ENCODE data around the gene VTA1. TPM values are rescaled to one million over a fixed set of nuclear protein-coding genes. Genes with fewer than 3 reads are reported as not detected.

The VTA1 gene
- total and polyA plus RNA-seq, 5 donors = 22.0 to 35.2 (median 30.0) TPM

- no peak for ATAC-seq
- 90% methylated on average over 4 of the region's 4 CpGs for WGBS
- DNase-seq = no peak
- H3K4me3 ChIP-seq (ENCODE audit: low read length) = no peak overlapping the region
- H3K27me3 ChIP-seq (ENCODE audit: control insufficient read depth, insufficient read depth) = no peaks in the 10 kb centered on the region
- intact Hi-C loops (cut with DNase I) = no loop called here
- H3K4me1 ChIP-seq (ENCODE audit: control insufficient read depth, insufficient read depth, low read length) = no peaks in the 10 kb centered on the region
- no peaks in the 10 kb centered on the region for H3K9me3 ChIP-seq (ENCODE audit: control insufficient read depth, low read length)
- H3K27ac ChIP-seq (ENCODE audit: low read length) = no peak overlapping the region
Observed at GRCh38 chr6:142240179-142240578, 93.1 kb downstream of the VTA1 start.

DNA sequence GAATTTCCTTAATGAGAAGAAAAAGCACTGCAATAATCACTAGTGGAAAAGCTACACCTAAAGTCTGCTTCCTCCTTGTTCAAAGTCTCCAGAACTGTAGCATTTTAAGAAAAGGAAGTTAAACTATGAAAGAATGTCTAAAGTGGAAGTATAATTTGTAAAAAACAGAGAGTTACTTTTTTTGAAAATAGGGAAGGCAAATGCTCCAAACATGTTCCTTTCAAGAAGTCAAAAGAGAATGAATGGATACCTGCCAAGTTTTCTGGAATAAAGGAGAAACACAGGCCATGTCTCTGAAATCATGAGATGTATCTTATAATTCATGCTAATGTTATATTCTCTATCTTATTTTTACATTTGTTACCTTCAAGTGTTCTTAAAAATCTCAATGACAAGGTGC is 94.0 kb downstream of the VTA1 start:
- no peak for DNase-seq
- ATAC-seq = no peak
- Histone ChIP-seq H3K27ac (ENCODE audit: low read length) (no peak overlapping the region), H3K4me1 (ENCODE audit: control insufficient read depth, insufficient read depth, low read length) (no peaks in the 10 kb centered on the region), H3K4me3 (ENCODE audit: low read length) (no peak overlapping the region), H3K9me3 (ENCODE audit: control insufficient read depth, low read length) (no peaks in the 10 kb centered on the region), H3K27me3 (ENCODE audit: control insufficient read depth, insufficient read depth) (no peaks in the 10 kb centered on the region)
- intact Hi-C loops (cut with DNase I) = no loop called here

DNA sequence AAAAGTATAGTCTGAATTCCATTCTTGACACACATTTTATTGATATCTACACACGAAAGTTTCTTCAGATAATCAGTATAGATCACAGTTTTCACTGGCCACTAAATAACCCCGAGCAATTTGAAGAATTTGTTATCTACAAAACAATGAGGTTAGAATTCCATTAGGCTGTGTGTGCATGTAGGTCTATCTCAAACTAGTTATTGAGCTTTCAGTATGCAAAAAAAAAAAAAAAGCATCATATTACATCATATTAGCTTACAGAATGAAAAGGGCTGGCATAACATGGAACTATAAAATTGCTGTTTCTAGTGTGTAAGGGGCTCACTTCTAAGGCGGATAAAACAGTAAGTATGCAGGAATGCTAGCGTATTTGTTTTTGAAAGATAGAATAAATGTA is 95.2 kb downstream of the VTA1 start:
- no peak overlapping the region for H3K4me3 ChIP-seq (ENCODE audit: low read length)
- no peaks in the 10 kb centered on the region for H3K9me3 ChIP-seq (ENCODE audit: control insufficient read depth, low read length)
- ATAC-seq (no peak), DNase-seq (no peak)
- no peaks in the 10 kb centered on the region for H3K27me3 ChIP-seq (ENCODE audit: control insufficient read depth, insufficient read depth)
- intact Hi-C loops (cut with DNase I) = no loop called here
- H3K27ac ChIP-seq (ENCODE audit: low read length) = no peak overlapping the region
- WGBS = 46% methylated on average over 4 of the region's 4 CpGs
- no peaks in the 10 kb centered on the region for H3K4me1 ChIP-seq (ENCODE audit: control insufficient read depth, insufficient read depth, low read length)

- no peak for ATAC-seq
- H3K27me3 ChIP-seq (ENCODE audit: control insufficient read depth, insufficient read depth) = no peaks in the 10 kb centered on the region
- H3K27ac ChIP-seq (ENCODE audit: low read length) = no peak overlapping the region
- H3K9me3 ChIP-seq (ENCODE audit: control insufficient read depth, low read length) = no peaks in the 10 kb centered on the region
- no peak overlapping the region for H3K4me3 ChIP-seq (ENCODE audit: low read length)
- no peaks in the 10 kb centered on the region for H3K4me1 ChIP-seq (ENCODE audit: control insufficient read depth, insufficient read depth, low read length)
- 87% methylated on average over 6 of the region's 6 CpGs for WGBS
- DNase-seq = no peak
- intact Hi-C loops (cut with DNase I) = no loop called here
Observed at GRCh38 chr6:142246960-142247359, 99.9 kb downstream of the VTA1 start.

DNA sequence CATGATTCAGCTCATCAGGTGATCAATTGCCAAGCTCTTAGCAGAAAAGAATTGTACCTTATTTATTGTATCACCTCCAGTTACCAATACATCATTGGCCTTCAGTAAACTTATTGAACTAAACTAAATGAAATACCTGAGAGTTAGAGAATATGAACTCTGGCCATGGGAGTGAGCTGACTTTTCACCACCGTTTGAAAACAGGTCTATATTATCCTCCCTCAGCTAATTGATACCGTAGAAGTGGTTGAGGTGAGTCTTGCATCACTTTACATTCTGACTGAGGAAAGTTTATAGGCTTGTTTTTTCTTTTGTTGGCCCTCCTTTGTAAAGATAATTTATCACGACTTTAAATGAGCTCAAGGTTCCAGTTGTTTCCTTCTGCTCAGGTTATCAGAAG is 102.2 kb downstream of the VTA1 start:
- ATAC-seq = no peak
- WGBS = 63% methylated on average over 3 of the region's 3 CpGs
- H3K4me1 ChIP-seq (ENCODE audit: control insufficient read depth, insufficient read depth, low read length) = no peaks in the 10 kb centered on the region
- intact Hi-C loops (cut with DNase I) = no loop called here
- no peaks in the 10 kb centered on the region for H3K27me3 ChIP-seq (ENCODE audit: control insufficient read depth, insufficient read depth)
- no peak overlapping the region for H3K4me3 ChIP-seq (ENCODE audit: low read length)
- no peaks in the 10 kb centered on the region for H3K9me3 ChIP-seq (ENCODE audit: control insufficient read depth, low read length)
- no peak overlapping the region for H3K27ac ChIP-seq (ENCODE audit: low read length)
- DNase-seq = no peak

- Histone ChIP-seq H3K27me3 (ENCODE audit: control insufficient read depth, insufficient read depth) (no peaks in the 10 kb centered on the region), H3K4me1 (ENCODE audit: control insufficient read depth, insufficient read depth, low read length) (no peaks in the 10 kb centered on the region), H3K9me3 (ENCODE audit: control insufficient read depth, low read length) (no peaks in the 10 kb centered on the region), H3K4me3 (ENCODE audit: low read length) (no peak overlapping the region), H3K27ac (ENCODE audit: low read length) (no peak overlapping the region)
- 42% methylated on average over 1 of the region's 1 CpG for WGBS
- ATAC-seq (no peak), DNase-seq (no peak)
- intact Hi-C loops (cut with DNase I) = no loop called here
Observed at GRCh38 chr6:142251930-142252445, 104.9 kb downstream of the VTA1 start.

GRCh38 chr6:142254513-142254912 is 107.5 kb downstream of the VTA1 start:
- no peak overlapping the region for H3K27ac ChIP-seq (ENCODE audit: low read length)
- intact Hi-C loops (cut with DNase I) = no loop called here
- WGBS = 83% methylated on average over 6 of the region's 6 CpGs
- H3K4me3 ChIP-seq (ENCODE audit: low read length) = no peak overlapping the region
- no peaks in the 10 kb centered on the region for H3K9me3 ChIP-seq (ENCODE audit: control insufficient read depth, low read length)
- H3K27me3 ChIP-seq (ENCODE audit: control insufficient read depth, insufficient read depth) = no peaks in the 10 kb centered on the region
- H3K4me1 ChIP-seq (ENCODE audit: control insufficient read depth, insufficient read depth, low read length) = no peaks in the 10 kb centered on the region
- no peak for ATAC-seq
- no peak for DNase-seq

DNA sequence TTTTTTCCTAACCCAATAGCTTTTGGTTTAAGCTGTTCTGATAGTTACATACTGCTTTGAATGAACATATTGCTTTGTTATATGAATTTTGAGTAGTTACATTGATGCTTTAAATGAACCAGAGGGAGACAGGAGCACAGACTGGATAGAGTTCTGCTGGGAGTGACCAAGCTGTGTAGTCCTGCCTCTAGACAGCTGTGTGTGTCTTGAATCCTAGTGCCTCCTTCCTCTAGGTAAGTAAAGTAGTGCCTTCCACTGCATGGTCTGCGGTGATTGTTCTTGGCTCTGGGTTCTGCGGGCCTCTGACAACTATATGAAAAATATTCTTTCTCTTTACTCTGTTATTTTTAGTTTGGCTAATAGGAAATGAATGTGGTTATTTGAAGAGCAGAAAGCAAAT is 108.7 kb downstream of the VTA1 start:
- no peaks in the 10 kb centered on the region for H3K27me3 ChIP-seq (ENCODE audit: control insufficient read depth, insufficient read depth)
- WGBS = 66% methylated on average over 2 of the region's 2 CpGs
- no peak overlapping the region for H3K4me3 ChIP-seq (ENCODE audit: low read length)
- no peak for ATAC-seq
- no peaks in the 10 kb centered on the region for H3K4me1 ChIP-seq (ENCODE audit: control insufficient read depth, insufficient read depth, low read length)
- intact Hi-C loops (cut with DNase I) = no loop called here
- H3K9me3 ChIP-seq (ENCODE audit: control insufficient read depth, low read length) = no peaks in the 10 kb centered on the region
- no peak overlapping the region for H3K27ac ChIP-seq (ENCODE audit: low read length)
- no peak for DNase-seq

DNA sequence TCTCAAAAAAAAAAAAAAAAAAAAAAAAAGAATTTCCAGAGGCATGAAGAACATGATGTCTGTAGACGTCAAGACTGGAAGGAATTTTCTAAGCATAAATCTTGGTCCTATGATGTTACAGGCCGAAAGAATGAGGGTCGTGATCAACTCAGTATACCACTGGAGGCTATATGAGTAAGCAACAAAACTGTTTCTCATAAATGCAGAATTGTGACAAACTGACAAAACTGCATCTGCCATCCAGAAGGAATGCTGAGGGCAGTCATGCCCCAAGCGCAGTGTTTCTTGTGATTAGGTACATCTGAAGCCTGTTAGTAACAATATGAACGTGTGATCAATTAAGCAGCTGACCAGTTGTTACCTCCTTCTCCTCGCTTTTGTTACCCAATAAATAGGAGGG is 111.2 kb downstream of the VTA1 start:
- WGBS = 93% methylated on average over 6 of the region's 6 CpGs
- intact Hi-C loops (cut with DNase I) = no loop called here
- no peak for DNase-seq
- Histone ChIP-seq H3K27ac (ENCODE audit: low read length) (no peak overlapping the region), H3K9me3 (ENCODE audit: control insufficient read depth, low read length) (no peaks in the 10 kb centered on the region), H3K27me3 (ENCODE audit: control insufficient read depth, insufficient read depth) (no peaks in the 10 kb centered on the region), H3K4me1 (ENCODE audit: control insufficient read depth, insufficient read depth, low read length) (no peaks in the 10 kb centered on the region), H3K4me3 (ENCODE audit: low read length) (no peak overlapping the region)
- ATAC-seq = no peak

DNA sequence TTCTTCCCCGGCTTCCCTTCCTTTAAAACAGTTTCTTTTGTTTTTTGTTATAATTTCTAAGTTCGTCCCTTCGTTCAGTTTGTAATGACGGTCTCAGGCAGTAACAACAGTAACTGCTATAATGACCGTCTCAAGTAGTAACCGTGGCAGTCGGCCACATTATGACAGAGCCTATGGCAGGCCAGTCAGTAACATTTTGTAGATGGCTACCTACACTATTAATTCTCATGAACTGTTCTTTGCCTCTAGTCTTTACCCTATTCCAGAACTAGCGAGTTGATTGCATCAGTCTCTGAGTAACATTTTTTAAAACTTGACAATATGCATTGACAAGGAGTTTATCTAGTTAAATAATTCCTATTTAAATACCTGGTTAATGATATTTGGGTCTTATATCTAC is 111.7 kb downstream of the VTA1 start:
- 94% methylated on average over 8 of the region's 8 CpGs for WGBS
- intact Hi-C loops (cut with DNase I) = no loop called here

GRCh38 chr6:142260748-142261147 is 113.7 kb downstream of the VTA1 start:
- Histone ChIP-seq H3K4me3 (ENCODE audit: low read length) (no peak overlapping the region), H3K27me3 (ENCODE audit: control insufficient read depth, insufficient read depth) (no peaks in the 10 kb centered on the region), H3K4me1 (ENCODE audit: control insufficient read depth, insufficient read depth, low read length) (no peaks in the 10 kb centered on the region), H3K9me3 (ENCODE audit: control insufficient read depth, low read length) (no peaks in the 10 kb centered on the region), H3K27ac (ENCODE audit: low read length) (no peak overlapping the region)
- DNase-seq = no peak
- no peak for ATAC-seq
- 69% methylated on average over 3 of the region's 3 CpGs for WGBS
- intact Hi-C loops (cut with DNase I) = no loop called here

More for the DNA sequence above, 111.7 kb downstream of the VTA1 start:
- Histone ChIP-seq H3K27me3 (ENCODE audit: control insufficient read depth, insufficient read depth) (no peaks in the 10 kb centered on the region), H3K4me3 (ENCODE audit: low read length) (no peak overlapping the region), H3K9me3 (ENCODE audit: control insufficient read depth, low read length) (no peaks in the 10 kb centered on the region), H3K27ac (ENCODE audit: low read length) (no peak overlapping the region), H3K4me1 (ENCODE audit: control insufficient read depth, insufficient read depth, low read length) (no peaks in the 10 kb centered on the region)
- DNase-seq = no peak
- no peak for ATAC-seq

DNA sequence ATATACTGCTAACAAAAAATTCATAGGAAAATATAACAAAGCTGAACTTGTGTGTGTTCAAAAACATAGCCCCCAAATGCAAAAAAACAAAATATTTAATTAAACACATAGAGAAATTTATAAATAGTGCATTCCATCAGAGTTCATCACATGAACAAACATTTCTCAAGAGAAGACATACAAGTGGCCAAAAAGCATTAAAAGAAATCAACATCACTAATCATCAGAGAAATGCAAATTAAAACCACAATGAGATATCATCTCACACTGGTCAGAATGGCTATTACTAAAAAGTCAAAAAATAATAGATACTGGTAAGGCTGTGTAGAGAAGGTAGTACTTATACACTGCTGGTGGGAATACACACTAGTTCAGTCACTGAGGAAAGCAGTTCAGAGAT is 115.2 kb downstream of the VTA1 start:
- H3K27ac ChIP-seq (ENCODE audit: low read length) = no peak overlapping the region
- no peaks in the 10 kb centered on the region for H3K4me1 ChIP-seq (ENCODE audit: control insufficient read depth, insufficient read depth, low read length)
- no peak overlapping the region for H3K4me3 ChIP-seq (ENCODE audit: low read length)
- intact Hi-C loops (cut with DNase I) = no loop called here
- no peaks in the 10 kb centered on the region for H3K27me3 ChIP-seq (ENCODE audit: control insufficient read depth, insufficient read depth)
- no peak for ATAC-seq
- H3K9me3 ChIP-seq (ENCODE audit: control insufficient read depth, low read length) = no peaks in the 10 kb centered on the region
- DNase-seq = no peak

Data from right cardiac atrium (tissue), 5 donors.